Measurements from ENCODE around the gene SORCS2. TPM values are rescaled to one million over a fixed set of nuclear protein-coding genes. Genes with fewer than 3 reads are reported as not detected.

SORCS2 gene
- total RNA-seq, 1 donor from 2014 or later: under 0.01 TPM

DNA sequence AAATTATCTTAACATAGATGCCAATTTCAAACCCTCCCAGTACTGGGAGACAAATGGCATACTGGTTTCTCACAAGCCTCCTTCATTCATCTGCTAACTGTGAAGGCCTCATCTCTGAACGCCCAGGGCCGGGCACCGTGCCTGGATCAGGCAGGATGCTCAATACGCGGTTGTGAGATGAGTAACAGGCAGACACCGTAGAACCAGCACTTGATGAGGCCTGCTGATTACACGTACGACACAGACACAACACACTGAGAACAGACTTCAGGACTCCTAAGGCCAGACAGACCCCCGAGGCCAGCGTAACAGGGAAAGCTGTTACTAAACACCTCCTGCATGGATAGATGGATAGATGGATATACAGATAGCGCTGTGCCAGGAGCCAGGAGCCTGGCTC lies 592.7 kb downstream of the SORCS2 start:
- DNase-seq (ENCODE audit: low read depth in 2 of 2): peak; percentile 85 to 96

DNA sequence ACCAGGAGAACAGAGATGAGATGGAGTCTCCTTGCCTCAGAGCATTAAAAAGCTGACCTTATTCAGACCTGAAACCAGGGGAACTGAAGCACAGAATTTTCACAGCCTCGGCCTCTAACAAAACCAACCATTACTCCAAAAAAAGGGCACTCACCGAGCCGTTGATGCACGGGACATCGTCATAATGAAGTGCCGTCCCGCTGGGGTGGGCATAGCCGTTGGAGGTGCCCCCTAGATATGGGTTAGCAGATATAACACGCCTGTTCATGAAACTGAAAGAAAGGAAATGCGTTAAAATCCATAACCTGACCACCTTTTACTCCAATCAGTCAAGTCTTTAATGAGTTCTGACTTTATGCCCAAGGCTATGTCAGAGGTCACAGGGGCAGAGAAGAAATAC lies 593.7 kb downstream of the SORCS2 start:
- no peak for DNase-seq (ENCODE audit: low read depth in 2 of 2)

GRCh38 chr4:7786517-7786916 lies 594.2 kb downstream of the SORCS2 start:
- DNase-seq (ENCODE audit: low read depth in 2 of 2): no peak

DNA sequence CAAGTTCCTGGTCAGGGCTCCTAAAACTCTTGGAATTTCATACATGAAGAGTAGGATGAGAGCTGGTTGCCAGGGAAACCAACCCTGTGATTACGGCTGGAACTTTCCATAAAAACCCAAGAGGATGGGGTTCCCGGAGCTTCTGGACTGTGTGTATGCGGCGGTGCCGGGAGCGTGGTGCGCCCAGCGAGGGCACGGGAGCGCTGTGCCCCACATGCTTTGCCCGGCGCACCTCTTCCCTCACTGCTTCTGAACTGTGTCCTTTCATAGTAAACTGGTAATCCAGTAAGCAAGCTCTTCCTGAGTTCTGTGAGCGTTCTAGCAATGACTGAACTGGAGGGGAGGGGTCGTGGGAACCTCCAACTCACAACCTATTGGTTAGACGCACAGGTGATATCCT lies 594.7 kb downstream of the SORCS2 start:
- DNase-seq (ENCODE audit: low read depth in 2 of 2): peak in 1 of 2 donors; percentile 26

DNA sequence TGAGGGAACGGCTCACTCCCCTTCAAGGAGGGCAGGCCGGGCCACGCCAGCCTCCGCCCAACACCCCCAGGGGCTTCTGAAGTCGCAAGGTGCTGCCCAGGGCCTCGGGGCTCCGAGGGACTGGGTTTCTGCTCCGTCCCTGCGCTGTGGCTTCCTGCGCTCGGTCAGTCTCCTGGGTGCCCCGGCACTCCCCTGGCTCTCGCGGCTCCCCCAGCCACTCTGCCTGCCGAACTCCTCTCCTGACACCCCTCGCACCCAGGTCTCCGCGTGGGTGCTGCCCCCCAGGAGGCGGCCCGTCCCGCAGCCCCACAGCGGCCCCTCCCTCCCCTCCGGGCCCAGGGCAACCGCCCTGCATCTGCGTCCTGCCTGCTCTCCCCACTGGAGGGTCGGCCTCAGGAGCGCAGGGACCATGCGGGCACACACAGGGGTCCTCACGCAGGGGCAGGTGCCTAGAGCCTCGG lies 595.4 kb downstream of the SORCS2 start:
- DNase-seq (ENCODE audit: low read depth in 2 of 2): no peak

DNA sequence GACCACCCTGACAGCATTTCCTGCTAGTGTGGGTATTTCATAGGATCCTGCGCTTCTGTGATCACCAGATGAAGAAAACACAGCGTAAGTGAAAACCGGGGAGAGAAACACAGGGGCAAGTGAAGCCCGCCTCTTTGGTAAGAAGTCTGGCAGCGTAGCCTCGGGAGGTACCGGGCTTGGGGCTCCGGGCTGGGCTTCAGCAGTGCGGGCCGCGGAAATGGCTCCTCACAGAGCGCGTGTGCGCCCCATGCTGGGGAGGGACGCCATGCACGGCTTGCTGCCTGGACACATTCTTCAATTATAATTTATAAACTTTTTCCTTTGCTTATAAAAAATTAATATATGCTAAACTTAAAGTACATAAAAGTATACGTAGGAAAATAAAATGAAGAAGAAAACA lies 595.9 kb downstream of the SORCS2 start:
- DNase-seq (ENCODE audit: low read depth in 2 of 2): no peak

DNA sequence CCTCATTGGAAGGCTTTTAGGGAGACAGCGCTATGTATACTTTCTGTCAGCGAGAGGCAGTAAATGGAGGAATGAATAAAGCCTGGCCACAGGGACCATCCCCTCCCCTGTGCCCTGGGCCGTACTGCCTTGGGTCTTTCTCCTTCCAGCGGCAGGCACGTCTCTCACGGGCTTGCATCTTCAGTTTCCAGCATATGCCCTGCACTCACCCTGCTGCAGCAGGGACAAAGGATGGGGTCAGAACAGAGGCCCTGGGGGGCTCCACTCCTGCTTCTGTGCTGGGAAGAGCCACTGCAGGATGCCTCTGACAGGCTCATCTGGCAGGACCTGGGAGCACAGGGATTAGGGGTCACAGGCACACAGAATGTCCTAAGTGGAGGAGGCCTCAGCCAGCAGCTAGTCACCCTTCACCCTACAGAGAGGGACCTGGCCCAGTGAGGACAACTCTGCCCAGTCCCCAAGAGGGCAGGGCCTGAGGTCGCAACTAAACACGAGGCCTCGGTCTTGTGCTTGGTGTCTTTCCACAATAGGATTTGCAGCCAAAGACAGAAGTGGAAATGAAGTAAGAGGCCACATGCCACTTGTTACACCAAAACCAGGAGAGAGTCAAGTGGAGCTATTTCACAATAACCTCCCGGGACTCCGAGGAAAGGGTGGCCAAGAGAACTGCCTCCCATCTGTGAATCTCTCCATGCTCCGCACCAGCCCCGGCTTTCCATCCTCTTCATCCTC lies 596.5 kb downstream of the SORCS2 start:
- DNase-seq (ENCODE audit: low read depth in 2 of 2): no peak

GRCh38 chr4:7790023-7790422 lies 597.7 kb downstream of the SORCS2 start:
- no peak for DNase-seq (ENCODE audit: low read depth in 2 of 2)

DNA sequence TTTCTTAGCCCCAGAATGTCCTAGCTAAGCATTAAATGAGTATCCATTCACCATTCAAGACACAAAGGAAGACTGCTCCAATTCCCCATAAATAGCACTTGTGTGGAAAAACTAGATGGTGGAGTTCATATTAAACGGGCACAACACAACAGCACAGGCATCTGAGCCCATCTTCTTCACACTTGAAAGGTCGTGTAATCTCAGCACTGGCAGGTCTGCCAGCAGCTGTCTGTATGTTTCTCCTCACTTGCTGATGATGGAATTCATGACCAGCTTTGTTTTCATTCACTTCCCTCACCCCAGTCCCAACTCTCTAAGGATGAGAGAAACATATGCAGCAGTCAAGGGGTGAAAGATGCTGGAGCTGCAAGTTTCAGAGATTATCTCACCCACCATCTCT lies 598.7 kb downstream of the SORCS2 start:
- DNase-seq (ENCODE audit: low read depth in 2 of 2): no peak

Other genes starting within 250 kb of the SORCS2 start
- gene TADA2B, start 149.2 kb upstream of the SORCS2 start, total RNA-seq: 6.1 and 9.5 TPM in 2 replicates
- 15.3 and 21.6 TPM in 2 replicates for gene GRPEL1, start 124.5 kb upstream of the SORCS2 start, total RNA-seq
- gene PSAPL1, start 242.4 kb downstream of the SORCS2 start, total RNA-seq: not detected in 2 replicates